GM18526 (cell line): ENCODE results near the gene CD5L.

Experiments
- POLR2A ChIP-seq: IDR thresholded peaks from 3 replicates; pipeline ENCODE4 v1.6.1; 2011; ENCODE audit not compliant: insufficient read length; ENCODE audit errors: extremely low read depth

The CD5L gene

DNA sequence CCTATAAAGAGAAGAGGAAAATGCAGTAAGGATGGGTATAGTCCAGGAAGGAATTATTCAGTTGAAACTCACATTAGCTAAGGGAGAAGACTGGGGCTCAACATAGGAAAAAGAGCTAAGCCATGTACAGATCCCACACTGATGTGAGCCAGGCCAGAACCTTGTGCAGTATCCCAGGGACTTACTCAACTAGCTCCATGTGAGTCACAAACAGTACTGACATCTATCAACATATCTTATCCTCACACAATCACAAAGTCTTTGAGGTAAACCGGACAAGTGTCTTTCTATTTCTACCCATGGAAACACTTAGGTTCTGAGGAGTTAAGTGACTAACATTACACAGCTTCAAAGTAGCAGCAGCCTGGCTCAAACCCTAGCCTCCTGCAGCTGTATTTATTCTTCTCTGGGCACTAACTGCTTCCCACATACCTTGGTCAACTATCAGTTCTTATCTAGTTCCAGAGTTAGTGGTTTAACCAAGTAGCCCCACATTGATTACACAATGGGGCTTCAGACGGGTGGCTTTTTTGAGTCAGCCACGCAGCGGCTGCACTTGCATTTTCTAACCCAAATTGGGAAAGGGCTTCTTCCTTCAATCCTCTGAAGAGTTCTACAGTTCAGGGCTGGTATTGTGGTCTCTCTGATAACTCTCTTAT, 9.5 kb downstream of the CD5L start:
- no peak for TF ChIP-seq POLR2A

DNA sequence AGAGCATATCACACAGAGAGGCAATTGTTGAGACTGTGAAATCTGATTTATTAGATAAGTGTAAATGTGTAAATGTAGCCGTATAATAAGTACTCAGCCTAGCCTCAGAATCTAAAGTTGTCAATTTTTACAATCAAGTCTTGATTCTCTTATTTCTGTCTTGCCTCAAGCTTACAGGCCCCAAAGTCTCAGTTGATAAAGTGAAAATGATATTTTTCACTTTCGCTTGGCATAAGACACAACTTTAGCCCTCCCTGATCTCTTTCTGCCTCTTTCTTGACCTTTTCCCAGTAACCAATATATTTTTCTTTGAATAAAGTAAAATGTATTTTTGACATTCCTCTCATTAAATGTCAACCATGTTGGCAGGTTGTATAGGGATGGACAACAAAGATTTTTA, 10.7 kb downstream of the CD5L start:
- TF ChIP-seq POLR2A, result no peak

DNA sequence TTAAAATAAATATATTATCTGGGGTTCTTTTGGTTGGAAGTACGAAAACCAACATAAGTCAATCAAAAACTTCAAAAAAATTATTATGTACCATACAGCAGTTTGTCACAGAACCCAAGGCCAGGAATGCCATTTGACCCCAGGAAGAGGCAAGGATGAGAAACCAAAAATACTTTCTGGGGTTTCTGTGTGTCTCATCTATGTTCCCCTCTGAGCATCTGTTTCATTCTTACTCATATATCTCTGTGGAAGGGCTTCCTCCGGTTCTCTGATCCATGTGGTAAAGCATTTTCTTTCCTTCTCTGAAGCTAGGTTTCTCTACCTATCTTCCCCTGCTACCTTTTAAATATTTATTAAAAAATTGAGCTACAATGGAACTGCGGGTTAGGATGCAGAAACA, 11.9 kb downstream of the CD5L start:
- TF ChIP-seq POLR2A, result no peak

DNA sequence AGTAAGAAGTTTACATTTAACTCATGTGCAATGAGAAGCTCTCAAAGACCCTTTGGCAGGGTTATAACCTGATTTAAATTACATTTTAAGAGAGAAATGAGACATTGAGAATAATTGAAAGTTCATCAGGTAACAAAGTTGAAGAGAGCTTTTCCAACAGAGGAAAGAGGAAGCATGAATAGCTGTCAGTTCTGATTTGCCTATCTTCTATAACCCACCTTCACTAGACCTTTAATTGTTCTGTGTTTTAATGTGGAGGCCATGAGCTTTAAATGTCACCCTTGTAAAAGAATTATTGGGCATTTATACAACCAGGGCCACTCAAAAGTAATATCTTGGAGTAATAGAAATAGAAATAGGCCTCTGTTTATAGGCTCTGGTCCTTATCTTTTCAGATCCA, 12.4 kb downstream of the CD5L start:
- TF ChIP-seq POLR2A, result no peak

DNA sequence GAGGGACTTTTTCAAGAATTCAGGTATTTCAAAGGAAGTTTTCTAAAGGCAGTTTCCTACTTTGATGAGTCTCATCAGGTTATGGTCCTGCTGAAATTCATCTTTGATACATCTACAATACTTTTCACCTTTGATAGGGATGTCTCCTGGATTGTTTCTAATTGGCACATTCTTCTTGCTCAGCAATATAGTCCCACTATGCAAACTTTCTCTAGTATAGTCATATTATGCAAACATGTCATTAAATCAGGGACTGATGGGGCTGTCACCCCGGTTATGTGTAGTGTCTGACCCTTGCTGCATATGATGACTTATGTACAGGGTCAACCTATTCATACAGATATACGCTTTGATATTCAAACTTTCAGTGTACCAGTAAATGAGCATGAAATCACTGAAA, 21.3 kb downstream of the CD5L start:
- no peak for TF ChIP-seq POLR2A

DNA sequence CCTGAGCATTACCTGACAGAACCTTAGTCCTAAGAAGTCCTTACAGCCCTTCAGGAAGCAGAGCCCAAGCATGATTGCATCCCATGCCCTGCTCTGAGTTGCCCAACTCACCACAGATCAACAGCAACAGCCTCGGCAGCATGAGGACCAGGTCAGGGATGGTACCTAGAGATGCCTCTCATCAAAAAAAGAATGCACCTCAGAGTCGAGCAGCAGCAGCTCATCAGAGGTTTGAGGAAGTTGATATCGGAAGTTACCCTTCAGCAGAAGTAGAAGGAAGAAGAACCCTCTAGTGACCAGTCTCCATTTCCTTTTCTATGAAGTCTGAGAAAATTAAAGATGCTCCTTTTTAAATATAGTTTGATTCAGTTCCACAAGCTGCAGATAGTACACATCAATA, 21.7 kb downstream of the CD5L start, which contains the start of gene FCRL1:
Gene FCRL1, minus strand, starts transcription at position 225 of the 400 bp plus-strand sequence. Its CDS starts 83 bp downstream, at position 142.
- TF ChIP-seq POLR2A, result no peak

DNA sequence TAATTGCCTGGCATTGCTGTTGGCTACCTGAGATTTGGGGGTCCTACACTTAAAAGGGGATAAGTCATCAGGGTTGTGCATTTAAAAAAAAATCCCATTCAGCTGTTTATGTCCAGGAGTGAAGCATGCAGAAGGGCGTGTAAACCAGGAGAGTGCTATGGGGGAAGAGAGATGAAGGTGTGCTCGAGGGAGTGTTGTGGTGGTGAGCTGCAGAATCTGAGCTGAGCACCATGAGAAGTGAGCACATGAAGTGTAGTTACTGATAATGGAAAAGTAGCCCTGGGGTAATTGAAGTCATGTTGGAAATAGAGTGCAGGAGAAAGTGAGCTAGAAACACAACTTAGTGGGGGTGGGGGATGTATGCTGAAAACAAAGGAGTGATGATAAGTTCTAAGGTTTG, 22.4 kb downstream of the CD5L start:
- no peak for TF ChIP-seq POLR2A

DNA sequence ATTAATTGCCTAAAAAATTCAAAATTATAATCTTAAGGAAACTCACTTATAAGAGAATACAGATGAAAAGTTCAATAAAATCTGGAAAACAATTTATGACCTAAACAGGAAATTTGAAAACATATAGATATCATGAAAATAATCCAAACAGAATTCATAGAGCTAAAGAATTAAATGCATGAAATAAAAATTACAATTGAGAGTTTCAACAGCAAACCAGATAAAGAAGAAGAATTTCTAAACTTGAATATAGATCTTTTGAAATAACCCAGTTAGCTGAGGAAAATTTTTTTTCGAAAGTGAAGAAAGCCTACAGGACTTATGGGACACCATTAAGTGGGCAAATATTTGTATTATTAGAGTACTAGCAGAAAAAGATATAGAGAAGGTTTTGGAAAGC, 28.3 kb downstream of the CD5L start:
- no peak for TF ChIP-seq POLR2A

DNA sequence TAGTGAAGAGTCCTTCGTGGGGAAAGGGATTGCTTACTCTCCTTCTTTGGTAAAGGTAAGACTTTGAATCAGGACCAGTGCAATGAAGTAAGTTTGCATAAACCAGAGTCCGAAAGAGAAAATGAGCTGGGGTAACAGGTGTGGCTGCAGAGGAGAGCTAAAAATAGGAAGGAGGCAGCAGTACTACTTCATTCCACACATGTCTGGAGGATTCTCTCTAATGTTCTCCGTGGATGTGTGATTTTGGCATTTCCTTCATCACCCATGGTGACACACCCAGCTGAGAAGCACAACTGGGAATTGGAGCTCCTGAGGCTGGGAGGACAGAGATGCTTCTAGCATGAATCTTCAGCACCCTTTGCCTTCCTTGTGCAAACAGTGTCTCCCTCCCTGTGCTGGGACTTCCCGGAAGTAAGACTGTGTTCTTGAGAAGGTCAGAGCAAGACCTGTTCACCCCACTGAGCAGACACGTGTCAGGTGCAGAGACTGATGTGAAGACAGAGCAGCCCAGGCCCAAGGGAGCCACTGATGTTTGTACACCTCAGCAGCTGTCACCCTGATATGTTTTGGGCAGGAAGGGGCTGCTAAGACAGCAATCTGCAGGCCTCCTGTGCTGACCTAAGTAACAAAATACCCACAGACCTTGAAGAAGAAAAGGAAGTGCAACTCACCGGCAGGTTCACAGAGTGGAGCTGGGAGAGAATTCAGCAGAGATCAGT, 35.0 kb downstream of the CD5L start:
- TF ChIP-seq POLR2A, result no peak

DNA sequence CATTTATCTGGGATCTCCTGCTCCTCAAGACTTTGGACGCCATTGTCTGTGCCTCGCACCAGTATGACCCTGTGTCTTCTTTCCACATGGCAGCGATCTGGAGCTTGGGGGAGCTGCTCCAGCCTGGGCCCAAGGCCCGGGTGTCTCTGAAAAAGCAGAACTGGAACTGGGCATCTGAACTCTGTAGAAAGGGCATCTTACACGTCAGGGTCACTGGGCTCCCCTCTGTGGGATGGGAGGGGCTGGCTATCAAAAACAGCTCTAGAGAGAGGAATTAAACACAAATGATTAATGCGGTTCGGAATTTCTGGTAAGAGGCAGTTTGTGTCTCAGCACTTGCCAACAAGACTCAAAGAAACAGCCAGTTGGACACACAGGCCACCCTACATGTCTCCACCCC, 37.8 kb downstream of the CD5L start:
- no peak for TF ChIP-seq POLR2A

DNA sequence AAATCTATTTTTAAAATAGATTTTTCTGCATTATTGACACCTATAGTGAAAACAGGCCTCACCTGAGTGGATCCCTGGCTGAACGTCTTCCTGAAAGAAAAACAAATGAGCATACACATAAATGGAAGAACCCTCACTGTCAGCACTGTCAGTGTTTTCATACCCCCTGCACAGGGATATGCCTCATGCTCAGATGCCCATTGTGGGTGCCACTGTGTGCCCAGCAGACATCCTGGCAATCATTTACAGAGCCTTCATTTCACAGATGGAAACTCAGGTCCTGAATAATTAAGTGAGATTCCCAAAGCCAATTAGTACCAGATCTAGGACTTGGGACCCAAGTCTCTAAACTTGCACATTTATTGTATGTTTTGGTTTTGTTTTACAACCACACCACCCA, 41.6 kb downstream of the CD5L start:
- TF ChIP-seq POLR2A, result no peak

DNA sequence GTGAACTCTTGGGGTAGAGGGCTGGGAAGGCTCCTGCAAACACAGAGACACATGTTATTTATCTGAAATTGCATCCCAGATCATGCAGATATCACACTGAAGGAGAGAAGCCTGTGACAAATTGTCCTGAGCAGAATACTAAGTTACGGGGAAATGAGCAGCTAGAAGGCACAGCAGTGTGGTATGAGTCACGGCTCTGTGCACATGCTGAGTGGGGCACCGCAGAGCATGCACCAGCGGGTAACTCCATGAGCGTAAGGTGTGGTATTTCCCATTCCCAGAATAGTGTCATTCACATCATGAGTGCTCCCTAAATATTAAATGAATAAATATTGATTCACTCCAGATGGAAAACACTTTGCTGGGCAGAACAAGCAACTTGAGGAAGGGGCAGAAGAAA, 43.4 kb downstream of the CD5L start:
- TF ChIP-seq POLR2A, result no peak

DNA sequence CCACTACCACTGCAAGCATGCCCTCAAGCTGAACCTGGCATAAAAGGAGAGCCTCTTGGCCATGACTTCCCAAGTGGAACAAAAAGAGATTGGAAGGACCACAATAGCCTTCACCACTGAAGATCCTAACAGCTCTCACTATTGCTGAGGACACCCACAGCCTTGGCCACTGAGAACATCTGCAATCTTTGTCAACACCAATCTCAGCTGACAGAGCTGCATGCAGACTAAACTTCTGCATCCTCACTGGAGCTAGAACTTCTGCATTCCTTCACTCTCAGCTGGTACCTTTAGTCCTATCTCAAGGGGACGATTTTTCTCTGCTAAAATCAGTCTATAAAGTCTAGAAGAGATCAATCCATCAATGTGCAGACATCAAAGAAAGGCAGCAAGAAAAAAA, 56.4 kb downstream of the CD5L start:
- TF ChIP-seq POLR2A, result no peak

DNA sequence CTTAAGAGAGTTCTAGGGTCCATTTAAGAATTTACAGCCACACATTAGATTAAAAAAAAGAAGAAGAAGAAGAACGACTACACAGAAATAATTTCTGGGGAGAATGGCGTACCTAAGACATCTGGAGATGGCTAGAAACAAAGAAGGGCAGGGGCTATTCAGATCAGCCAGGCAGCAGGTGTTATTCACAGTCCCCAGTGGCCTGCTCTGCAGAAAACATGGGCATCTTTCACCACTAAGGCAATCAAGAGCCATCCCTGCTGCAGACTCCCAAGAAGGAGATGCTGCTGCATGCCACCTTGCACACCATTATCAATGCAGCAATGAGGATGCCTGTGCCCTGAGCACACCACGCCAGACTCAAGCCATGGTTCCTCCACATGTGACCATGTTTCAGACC, 56.8 kb downstream of the CD5L start:
- TF ChIP-seq POLR2A, result no peak

DNA sequence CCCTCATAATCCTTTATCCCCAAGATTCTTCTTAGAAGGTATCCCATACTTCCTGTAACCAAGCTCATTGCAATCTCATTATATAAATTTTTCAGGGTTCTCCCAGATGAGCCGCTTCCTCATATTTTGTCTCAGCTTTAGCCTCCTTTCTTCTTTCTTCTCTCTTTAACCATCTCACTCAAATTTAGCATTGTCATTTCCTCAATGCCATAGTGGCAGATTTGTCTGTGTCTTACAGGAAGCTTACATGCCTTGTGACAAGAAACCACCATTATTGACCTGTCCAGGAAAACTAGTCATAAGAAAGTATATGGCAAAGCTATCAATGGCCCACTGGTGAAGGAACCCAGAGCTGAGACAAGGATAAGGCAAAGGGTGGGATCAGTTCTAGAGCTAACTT, 58.7 kb downstream of the CD5L start:
- TF ChIP-seq POLR2A, result no peak

DNA sequence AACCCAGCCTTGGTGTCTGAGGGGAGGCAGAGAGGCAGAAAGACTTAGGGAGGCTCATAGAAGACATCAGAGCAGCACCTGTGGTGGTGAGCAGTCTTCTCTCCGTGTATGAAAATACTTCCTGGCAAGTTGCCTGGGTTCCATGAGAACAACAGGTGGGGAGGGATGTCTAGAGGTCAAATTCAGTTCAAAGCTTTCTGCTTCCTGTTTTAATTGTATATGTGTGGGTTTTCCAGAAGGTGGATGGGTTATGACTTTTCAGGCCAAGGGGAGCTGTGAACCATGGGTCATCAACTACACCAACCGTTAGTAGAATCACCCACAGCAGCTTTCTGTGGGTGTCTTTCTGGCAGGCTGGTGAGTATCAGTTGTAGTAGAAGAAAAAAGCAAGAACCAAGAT, 60.6 kb downstream of the CD5L start:
- TF ChIP-seq POLR2A, result no peak
